ENCODE measurements around the gene GALNTL6. TPM values are rescaled to one million over a fixed set of nuclear protein-coding genes. Genes with fewer than 3 reads are reported as not detected.

GALNTL6 gene
- total and polyA plus RNA-seq, 2 donors (not counting 1 experiment from before 2014, with no cell fraction given), result not detected

GRCh38 chr4:172787111-172787510, 973.9 kb downstream of the GALNTL6 start:
- Histone ChIP-seq H3K9ac (ENCODE audit: insufficient read depth, low read length) (no peak overlapping the region), H3K27ac (ENCODE audit: insufficient read depth, low read length) (no peak overlapping the region), H3K79me2 (ENCODE audit: control insufficient read depth, insufficient read depth, low read length) (no peaks in the 10 kb centered on the region), H3K9me3 (ENCODE audit: control insufficient read depth, insufficient read depth, low read depth, low read length) (no peaks in the 10 kb centered on the region), H3K27me3 (ENCODE audit: control insufficient read depth, insufficient read depth, low read length) (no peaks in the 10 kb centered on the region), H3K4me1 (ENCODE audit: control insufficient read depth, extremely low read depth, insufficient read depth, low read length) (no peaks in the 10 kb centered on the region), H3K4me2 (ENCODE audit: extremely low read depth, insufficient read depth, low read length) (no peak overlapping the region), H2AFZ (ENCODE audit: low read length) (no peak overlapping the region), H3K36me3 (ENCODE audit: control insufficient read depth, insufficient read depth, low read length) (no peaks in the 10 kb centered on the region), H4K20me1 (ENCODE audit: control insufficient read depth, extremely low read depth, insufficient read depth, low read length) (no peaks in the 10 kb centered on the region), H3K4me3 (replicated peaks in 1 of 4; ENCODE audit: control extremely low read depth in 1 of 4, insufficient read depth in 1 of 4, low read depth in 3 of 4, low read length in 4 of 4) (no peak overlapping the region)
- TF ChIP-seq, protein P1, sequence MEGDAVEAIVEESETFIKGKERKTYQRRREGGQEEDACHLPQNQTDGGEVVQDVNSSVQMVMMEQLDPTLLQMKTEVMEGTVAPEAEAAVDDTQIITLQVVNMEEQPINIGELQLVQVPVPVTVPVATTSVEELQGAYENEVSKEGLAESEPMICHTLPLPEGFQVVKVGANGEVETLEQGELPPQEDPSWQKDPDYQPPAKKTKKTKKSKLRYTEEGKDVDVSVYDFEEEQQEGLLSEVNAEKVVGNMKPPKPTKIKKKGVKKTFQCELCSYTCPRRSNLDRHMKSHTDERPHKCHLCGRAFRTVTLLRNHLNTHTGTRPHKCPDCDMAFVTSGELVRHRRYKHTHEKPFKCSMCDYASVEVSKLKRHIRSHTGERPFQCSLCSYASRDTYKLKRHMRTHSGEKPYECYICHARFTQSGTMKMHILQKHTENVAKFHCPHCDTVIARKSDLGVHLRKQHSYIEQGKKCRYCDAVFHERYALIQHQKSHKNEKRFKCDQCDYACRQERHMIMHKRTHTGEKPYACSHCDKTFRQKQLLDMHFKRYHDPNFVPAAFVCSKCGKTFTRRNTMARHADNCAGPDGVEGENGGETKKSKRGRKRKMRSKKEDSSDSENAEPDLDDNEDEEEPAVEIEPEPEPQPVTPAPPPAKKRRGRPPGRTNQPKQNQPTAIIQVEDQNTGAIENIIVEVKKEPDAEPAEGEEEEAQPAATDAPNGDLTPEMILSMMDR (conservative IDR thresholded peaks at IDR 0.05 in 1 of 2, IDR thresholded peaks at IDR 0.05 in 1 of 2; ENCODE audit: low read depth in 1 of 2, low read length in 2 of 2), result no peak
- TF ChIP-seq EZH2 (IDR thresholded peaks at IDR 0.05; ENCODE audit: low read length, missing control alignments), result no peak
- DNase-seq (ENCODE audit: low read depth in 2 of 2), result no peak

DNA sequence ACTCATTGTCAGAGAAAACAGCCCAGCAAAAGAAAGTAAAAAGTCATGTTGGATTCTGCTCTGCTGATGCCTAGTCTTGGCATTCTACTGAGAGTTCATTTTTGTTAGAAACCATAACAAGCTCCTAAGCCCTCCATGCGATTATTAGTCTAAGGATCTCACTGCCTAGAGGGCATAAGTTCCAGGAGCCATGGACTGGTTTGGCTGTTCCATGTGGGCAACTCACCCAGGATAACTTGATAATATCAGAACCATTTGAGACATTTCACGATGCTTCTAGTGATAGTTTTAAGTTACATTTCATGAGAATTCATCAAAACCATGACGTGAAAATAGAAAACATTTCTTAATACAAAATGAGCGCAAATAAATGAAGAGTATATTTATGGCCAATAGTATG, 978.6 kb downstream of the GALNTL6 start:
- Histone ChIP-seq H3K9ac (ENCODE audit: insufficient read depth, low read length) (no peak overlapping the region), H3K4me1 (ENCODE audit: control insufficient read depth, extremely low read depth, insufficient read depth, low read length) (no peaks in the 10 kb centered on the region), H3K27ac (ENCODE audit: insufficient read depth, low read length) (no peak overlapping the region), H4K20me1 (ENCODE audit: control insufficient read depth, extremely low read depth, insufficient read depth, low read length) (no peaks in the 10 kb centered on the region), H3K27me3 (ENCODE audit: control insufficient read depth, insufficient read depth, low read length) (no peaks in the 10 kb centered on the region), H3K4me2 (ENCODE audit: extremely low read depth, insufficient read depth, low read length) (no peak overlapping the region), H3K79me2 (ENCODE audit: control insufficient read depth, insufficient read depth, low read length) (no peaks in the 10 kb centered on the region), H3K4me3 (replicated peaks in 1 of 4; ENCODE audit: control extremely low read depth in 1 of 4, insufficient read depth in 1 of 4, low read depth in 3 of 4, low read length in 4 of 4) (no peak overlapping the region), H3K36me3 (ENCODE audit: control insufficient read depth, insufficient read depth, low read length) (no peaks in the 10 kb centered on the region), H3K9me3 (ENCODE audit: control insufficient read depth, insufficient read depth, low read depth, low read length) (no peaks in the 10 kb centered on the region), H2AFZ (ENCODE audit: low read length) (no peak overlapping the region)
- TF ChIP-seq, protein P1 (conservative IDR thresholded peaks at IDR 0.05 in 1 of 2, IDR thresholded peaks at IDR 0.05 in 1 of 2; ENCODE audit: low read depth in 1 of 2, low read length in 2 of 2), result no peak
- TF ChIP-seq EZH2 (IDR thresholded peaks at IDR 0.05; ENCODE audit: low read length, missing control alignments), result no peak
- no peak for DNase-seq (ENCODE audit: low read depth in 2 of 2)

DNA sequence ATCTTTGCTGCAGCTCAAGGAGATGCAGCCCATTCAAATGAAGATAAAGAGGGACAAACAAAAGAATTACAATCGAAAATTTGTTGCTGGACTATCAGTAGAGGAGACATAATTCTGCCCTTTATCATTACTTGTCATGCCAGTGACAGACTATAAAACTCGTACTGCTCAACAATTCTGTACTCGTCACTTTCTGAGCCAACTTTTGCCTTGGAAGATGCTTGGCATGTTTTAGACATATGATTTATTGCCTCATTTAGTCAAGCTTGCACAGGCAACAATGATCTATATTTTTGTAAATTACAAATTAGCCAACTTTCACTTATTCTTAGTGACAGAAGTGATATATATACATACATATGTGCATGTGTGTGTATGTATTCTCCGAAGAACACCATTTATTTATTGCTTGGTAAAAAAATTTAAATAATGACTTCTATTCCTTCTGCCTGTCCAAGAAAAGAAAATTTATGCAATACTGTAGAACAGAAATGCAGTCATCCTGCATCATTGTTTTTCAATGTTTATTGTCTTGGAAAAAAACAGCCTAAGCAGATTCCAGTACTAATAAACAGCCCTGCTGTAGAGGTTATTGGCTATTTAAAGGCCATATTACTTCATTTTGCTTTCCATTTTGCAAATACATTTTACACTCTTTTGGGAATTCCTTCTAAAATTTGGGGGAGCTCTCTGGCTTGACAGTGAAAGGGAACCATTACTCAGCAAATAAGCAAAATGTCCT, 980.5 kb downstream of the GALNTL6 start:
- no peaks in the 10 kb centered on the region for H4K20me1 ChIP-seq (ENCODE audit: control insufficient read depth, extremely low read depth, insufficient read depth, low read length)
- no peak overlapping the region for H3K27ac ChIP-seq (ENCODE audit: insufficient read depth, low read length)
- H2AFZ ChIP-seq (ENCODE audit: low read length), result no peak overlapping the region
- no peaks in the 10 kb centered on the region for H3K27me3 ChIP-seq (ENCODE audit: control insufficient read depth, insufficient read depth, low read length)
- H3K9ac ChIP-seq (ENCODE audit: insufficient read depth, low read length), result no peak overlapping the region
- no peaks in the 10 kb centered on the region for H3K4me1 ChIP-seq (ENCODE audit: control insufficient read depth, extremely low read depth, insufficient read depth, low read length)
- H3K36me3 ChIP-seq (ENCODE audit: control insufficient read depth, insufficient read depth, low read length), result no peaks in the 10 kb centered on the region
- H3K9me3 ChIP-seq (ENCODE audit: control insufficient read depth, insufficient read depth, low read depth, low read length), result no peaks in the 10 kb centered on the region
- H3K4me3 ChIP-seq (replicated peaks in 1 of 4; ENCODE audit: control extremely low read depth in 1 of 4, insufficient read depth in 1 of 4, low read depth in 3 of 4, low read length in 4 of 4), result no peak overlapping the region
- no peak for TF ChIP-seq EZH2 (IDR thresholded peaks at IDR 0.05; ENCODE audit: low read length, missing control alignments)
- TF ChIP-seq, protein P1 (conservative IDR thresholded peaks at IDR 0.05 in 1 of 2, IDR thresholded peaks at IDR 0.05 in 1 of 2; ENCODE audit: low read depth in 1 of 2, low read length in 2 of 2), result no peak
- no peaks in the 10 kb centered on the region for H3K79me2 ChIP-seq (ENCODE audit: control insufficient read depth, insufficient read depth, low read length)
- H3K4me2 ChIP-seq (ENCODE audit: extremely low read depth, insufficient read depth, low read length), result no peak overlapping the region
- DNase-seq (ENCODE audit: low read depth in 2 of 2), result no peak
